Small intestine (tissue), 7 donors: ENCODE results near the gene ZBTB49. TPM values are rescaled to one million over a fixed set of nuclear protein-coding genes. Genes with fewer than 3 reads are reported as not detected.

Experiments used
- DNase-seq, 2 donors: peaks; one replicate each; pipeline versions ENCODE4 v3.0.0 to v3.0.0-alpha.2; 2013
- FAIRE-seq: peaks from 2 replicates; lab custom pipeline; 2012; peaks lifted over from hg19 to GRCh38; lab: Jason Lieb, UNC
- H3K27ac ChIP-seq, 3 donors: one replicate each; pipeline ENCODE4 v1.5.1; 2013; ENCODE audit warnings: low read length in 2 of 3, mild to moderate bottlenecking in 2 of 3, control low read depth in 1 of 3, inconsistent platforms in 1 of 3, low read depth in 1 of 3, moderate library complexity in 1 of 3
- H3K27me3 ChIP-seq, 3 donors: one replicate each; pipeline ENCODE4 v1.6.1; 2013; ENCODE audit warnings: low read length in 3 of 3, inconsistent platforms in 1 of 3; ENCODE audit not compliant: control insufficient read depth in 3 of 3, insufficient read depth in 3 of 3
- H3K36me3 ChIP-seq, 3 donors: one replicate each; pipeline ENCODE4 v1.6.1; 2013; ENCODE audit warnings: low read length in 3 of 3, inconsistent platforms in 1 of 3, low read depth in 1 of 3, mild to moderate bottlenecking in 1 of 3, moderate library complexity in 1 of 3; ENCODE audit not compliant: control insufficient read depth in 3 of 3, insufficient read depth in 2 of 3
- H3K4me1 ChIP-seq, 3 donors: one replicate each; pipeline ENCODE4 v1.6.1; 2013; ENCODE audit warnings: low read length in 2 of 3, inconsistent platforms in 1 of 3, low read depth in 1 of 3, mild to moderate bottlenecking in 1 of 3, moderate library complexity in 1 of 3; ENCODE audit not compliant: control insufficient read depth in 3 of 3, insufficient read depth in 2 of 3
- H3K4me3 ChIP-seq, 3 donors: one replicate each; pipeline ENCODE4 v1.5.1; 2013; ENCODE audit warnings: low read length in 3 of 3, control low read depth in 1 of 3, inconsistent platforms in 1 of 3, low read depth in 1 of 3, mild to moderate bottlenecking in 1 of 3, moderate library complexity in 1 of 3
- H3K9me3 ChIP-seq, 2 donors: one replicate each; pipeline ENCODE4 v1.6.1; 2013; ENCODE audit warnings: low read depth in 1 of 2, low read length in 1 of 2; ENCODE audit not compliant: control insufficient read depth in 2 of 2, insufficient read depth in 1 of 2
- WGBS, 3 donors: extraction: QIAGEN DNeasy Blood & Tissue Kit; methylation state at CpG; one replicate each; pipeline ENCODE4 v1.1.7; 2013; 5-methylcytosine and 5-hydroxymethylcytosine counted together
- polyA plus RNA-seq, 4 donors: library from polyadenylated mRNA; stranded (reverse) in 3 of 4; unstranded in 1 of 4; fragments of 200-250 nt in 3 of 4; fragments of 120-200 nt in 1 of 4; gene quantifications; one replicate each; pipeline versions ENCODE4 v1.2.1 to v1.2.3, GENCODE V29; 2013
- donor health status: healthy with polysubstance abuse.
- donor health status: control.
- donor health status: control.
- donor health status: Bipolar disorder and iron deficiency.
- donor health status: healthy.

Gene ZBTB49
- polyA plus RNA-seq, 4 donors = 1.8 to 5.8 (median 2.6) TPM

- FAIRE-seq (no peak), DNase-seq (no peak)
- no peaks in the 10 kb centered on the region for H3K9me3 ChIP-seq
- peaks cover 3 to 31% (median 5%) of the 10 kb centered on the region in 3 donors for H3K36me3 ChIP-seq
- WGBS, 3 donors = 85 to 90% (median 88%) methylated on average over 18 of the region's 18 CpGs
- H3K4me1 ChIP-seq = no peaks in the 10 kb centered on the region
- no peak overlapping the region for H3K4me3 ChIP-seq
- no peaks in the 10 kb centered on the region for H3K27me3 ChIP-seq
- H3K27ac ChIP-seq = no peak overlapping the region
Measured at GRCh38 chr4:4321951-4322688, 32.1 kb downstream of the ZBTB49 start.

- DNase-seq (no peak), FAIRE-seq (no peak)
- 59 to 70% (median 63%) methylated on average over 10 of the region's 10 CpGs for WGBS, 3 donors
Measured at GRCh38 chr4:4323705-4324534, 33.9 kb downstream of the ZBTB49 start.

GRCh38 chr4:4325321-4325720, 35.3 kb downstream of the ZBTB49 start:
- Histone ChIP-seq H3K36me3 (peaks cover 2 to 20% (median 3%) of the 10 kb centered on the region in 3 donors), H3K4me1 (no peaks in the 10 kb centered on the region), H3K9me3 (peaks cover 0 to 8% of the 10 kb centered on the region in 2 donors), H3K27me3 (no peaks in the 10 kb centered on the region), H3K27ac (no peak overlapping the region), H3K4me3 (no peak overlapping the region)
- DNase-seq = no peak
- WGBS, 3 donors = 83 to 92% (median 87%) methylated on average over 5 of the region's 5 CpGs
- FAIRE-seq = no peak

More at GRCh38 chr4:4323705-4324534, 33.9 kb downstream of the ZBTB49 start:
- H3K4me1 ChIP-seq = no peaks in the 10 kb centered on the region
- H3K4me3 ChIP-seq = no peak overlapping the region
- H3K27me3 ChIP-seq = no peaks in the 10 kb centered on the region
- peaks cover 2 to 25% (median 3%) of the 10 kb centered on the region in 3 donors for H3K36me3 ChIP-seq
- H3K27ac ChIP-seq = no peak overlapping the region
- H3K9me3 ChIP-seq = peaks cover 0 to 5% of the 10 kb centered on the region in 2 donors

- no peak overlapping the region for H3K27ac ChIP-seq
- H3K9me3 ChIP-seq = peaks cover 0 to 8% of the 10 kb centered on the region in 2 donors
- DNase-seq = no peak
- H3K4me3 ChIP-seq = no peak overlapping the region
- H3K36me3 ChIP-seq = peaks cover 2 to 12% (median 3%) of the 10 kb centered on the region in 3 donors
- H3K4me1 ChIP-seq = no peaks in the 10 kb centered on the region
- no peaks in the 10 kb centered on the region for H3K27me3 ChIP-seq
- no peak for FAIRE-seq
- WGBS, 3 donors = 84 to 96% (median 94%) methylated on average over 4 of the region's 4 CpGs
Measured at GRCh38 chr4:4326166-4326565, 36.1 kb downstream of the ZBTB49 start.

- Histone ChIP-seq H3K4me3 (no peak overlapping the region), H3K27me3 (no peaks in the 10 kb centered on the region), H3K9me3 (peaks cover 0 to 8% of the 10 kb centered on the region in 2 donors), H3K4me1 (no peaks in the 10 kb centered on the region), H3K36me3 (no peaks in the 10 kb centered on the region), H3K27ac (no peak overlapping the region)
- DNase-seq (peak in 1 of 2 donors; percentile 20), FAIRE-seq (no peak)
- 33 to 48% (median 47%) methylated on average over 22 of the region's 22 CpGs for WGBS, 3 donors
Measured at GRCh38 chr4:4327652-4328121, 37.6 kb downstream of the ZBTB49 start.

GRCh38 chr4:4328206-4328605, 38.2 kb downstream of the ZBTB49 start:
- FAIRE-seq = no peak
- WGBS, 3 donors = 95 to 100% (median 100%) methylated on average over 1 of the region's 1 CpG
- Histone ChIP-seq H3K27ac (no peak overlapping the region), H3K27me3 (no peaks in the 10 kb centered on the region), H3K36me3 (no peaks in the 10 kb centered on the region), H3K4me3 (no peak overlapping the region), H3K9me3 (peaks cover 0 to 8% of the 10 kb centered on the region in 2 donors), H3K4me1 (no peaks in the 10 kb centered on the region)
- no peak for DNase-seq

- no peak for DNase-seq
- Histone ChIP-seq H3K27ac (no peak overlapping the region), H3K36me3 (no peaks in the 10 kb centered on the region), H3K4me3 (no peak overlapping the region), H3K9me3 (peaks cover 0 to 8% of the 10 kb centered on the region in 2 donors), H3K4me1 (no peaks in the 10 kb centered on the region), H3K27me3 (no peaks in the 10 kb centered on the region)
- no peak for FAIRE-seq
- WGBS, 3 donors = 86 to 93% (median 87%) methylated on average over 4 of the region's 4 CpGs
Measured at GRCh38 chr4:4328840-4329239, 38.8 kb downstream of the ZBTB49 start.

GRCh38 chr4:4329496-4329895, 39.4 kb downstream of the ZBTB49 start:
- whole genome bisulfite sequencing, 3 donors = 91 to 93% (median 92%) methylated on average over 10 of the region's 10 CpGs
- Histone ChIP-seq H3K9me3 (peaks cover 0 to 8% of the 10 kb centered on the region in 2 donors), H3K4me3 (no peak overlapping the region), H3K27ac (no peak overlapping the region), H3K36me3 (no peaks in the 10 kb centered on the region), H3K4me1 (no peaks in the 10 kb centered on the region), H3K27me3 (no peaks in the 10 kb centered on the region)
- no peak for DNase-seq
- no peak for FAIRE-seq
